DMS79 (cell line): Measurements from ENCODE around the gene EBI3.
"Not testable (repeated sequence)": the region's sequence is repeated elsewhere in the genome, so short reads cannot be mapped to it uniquely, and the experiment has no call there.

ENCODE experiments used
- DNase-seq: peaks from one replicate; lab custom pipeline; 2025; lab: John Stamatoyannopoulos, UW

Gene EBI3

DNA sequence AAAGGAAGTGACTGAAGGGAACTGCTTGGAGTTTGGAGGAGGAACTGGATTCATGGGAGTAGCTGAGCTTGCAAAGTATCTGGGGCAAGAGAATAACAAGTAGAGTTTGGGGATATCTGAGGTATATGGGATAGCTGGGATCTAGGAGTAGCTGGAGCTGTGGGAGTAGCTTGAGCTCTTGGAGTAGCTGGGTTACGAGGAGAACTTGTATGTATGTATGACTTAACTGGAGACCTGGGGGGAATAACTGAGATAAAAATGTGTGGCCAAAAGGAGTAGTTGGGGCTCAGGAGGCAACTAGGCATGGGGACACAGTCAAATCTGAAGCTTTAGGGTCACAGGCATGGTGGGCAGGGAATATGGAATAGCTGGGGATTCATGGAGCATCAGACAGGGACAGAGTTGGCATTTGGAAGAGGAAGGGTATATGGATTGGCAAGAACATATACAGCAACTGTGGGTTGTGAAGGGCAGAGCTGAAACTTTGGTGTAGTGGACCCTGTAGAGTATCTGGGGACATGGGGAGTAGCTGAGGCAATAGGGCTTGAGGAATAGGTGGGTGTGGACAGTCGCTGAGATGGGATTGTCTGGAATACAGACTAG, 28.3 kb upstream of the EBI3 start:
- no peak for DNase-seq

DNA sequence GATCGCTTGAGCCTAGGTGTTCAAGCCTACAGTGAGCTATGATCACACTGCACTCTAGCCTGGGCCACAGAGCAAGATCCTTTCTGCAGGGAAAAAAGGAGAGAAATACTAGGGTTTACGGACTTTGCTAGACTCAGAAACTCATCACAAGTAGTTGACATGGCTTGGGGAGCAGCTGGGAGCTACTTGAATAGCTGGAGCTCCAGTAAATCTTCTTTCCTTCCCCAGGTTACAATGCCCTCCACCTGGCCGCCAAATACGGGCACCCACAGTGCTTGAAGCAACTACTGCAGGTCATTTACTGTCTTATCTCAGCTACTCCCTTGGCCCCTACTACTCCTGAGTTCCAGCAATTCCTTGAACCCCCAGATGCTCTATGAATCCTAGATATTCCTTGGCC, 27.5 kb upstream of the EBI3 start:
- DNase-seq: no peak

- DNase-seq: no peak
Measured at GRCh38 chr19:4206818-4207484, 22.4 kb upstream of the EBI3 start.

DNA sequence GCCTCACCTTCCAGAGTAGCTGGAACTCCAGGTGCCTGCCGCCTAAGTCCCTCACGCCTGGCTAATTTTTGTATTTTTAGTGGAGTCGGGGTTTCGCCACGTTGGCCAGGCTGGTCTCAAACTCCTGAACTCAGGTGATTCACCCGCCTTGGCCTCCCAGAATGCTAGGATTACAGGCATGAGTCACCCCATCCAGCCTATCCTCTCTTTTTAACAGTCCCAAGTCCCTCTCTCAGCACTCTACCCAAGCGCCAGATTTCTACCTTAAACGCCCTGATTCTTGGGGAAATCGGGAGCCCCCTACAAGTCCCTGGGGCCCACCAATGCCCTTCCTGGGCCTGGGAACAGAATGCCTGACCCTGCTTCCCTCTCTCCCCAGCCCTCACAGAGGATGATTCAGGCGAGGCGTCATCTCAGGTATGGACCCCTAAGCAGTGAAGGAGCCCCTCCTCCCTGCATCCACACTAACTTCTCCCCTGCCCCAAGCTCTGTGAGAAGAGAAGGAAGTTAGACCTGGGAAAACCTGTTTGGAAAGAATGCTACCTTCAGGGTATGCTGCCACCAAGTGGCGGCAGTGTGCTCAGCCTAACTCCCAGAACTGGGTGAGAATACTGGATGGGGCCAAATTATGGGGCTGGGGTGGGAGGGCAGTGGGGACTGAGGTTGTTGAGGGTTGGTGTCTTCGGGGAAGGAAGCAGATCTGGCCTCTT, 20.8 kb upstream of the EBI3 start:
- no peak for DNase-seq

- no peak for DNase-seq
Measured at GRCh38 chr19:4210166-4210731, 19.1 kb upstream of the EBI3 start.

DNA sequence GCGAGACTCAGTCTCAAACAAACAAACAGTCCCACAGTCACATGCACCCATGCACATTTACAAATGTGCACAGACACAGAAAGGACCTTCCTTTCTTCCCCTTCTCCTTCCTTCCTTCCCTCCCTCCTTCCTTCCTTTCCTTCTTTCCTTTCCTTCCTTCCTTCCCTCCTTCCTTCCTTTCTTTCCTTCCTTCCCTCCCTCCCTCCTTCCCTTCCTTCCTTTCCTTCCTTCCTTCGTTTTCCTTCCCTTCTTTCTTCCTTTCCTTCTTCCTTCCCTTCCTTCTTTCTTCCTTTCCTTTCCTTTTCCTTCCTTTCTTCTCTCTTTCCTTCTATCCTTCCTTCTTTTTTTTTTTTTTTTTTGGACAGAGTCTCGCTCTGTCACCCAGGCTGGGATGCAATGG, 16.2 kb upstream of the EBI3 start:
- DNase-seq: no peak

DNA sequence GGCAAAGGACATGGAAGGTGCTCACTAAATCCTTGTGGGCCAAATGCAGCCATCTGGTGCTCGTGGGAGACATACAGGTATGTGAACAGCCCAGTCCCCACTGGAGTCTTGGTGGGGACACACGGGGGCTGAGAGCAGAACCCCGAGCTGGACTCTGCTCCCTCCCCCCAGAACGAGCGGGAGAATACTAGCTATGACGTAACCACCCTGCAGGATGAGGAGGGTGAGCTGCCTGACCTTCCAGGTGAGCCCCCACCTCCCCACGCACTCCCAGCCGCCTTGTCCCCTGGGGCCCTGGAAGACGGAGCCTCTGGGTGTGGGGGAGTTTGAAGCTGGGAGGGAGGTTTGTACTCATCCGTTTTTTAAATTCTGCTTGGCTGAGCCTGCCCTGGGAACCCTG, 13.5 kb upstream of the EBI3 start:
- DNase-seq: no peak

DNA sequence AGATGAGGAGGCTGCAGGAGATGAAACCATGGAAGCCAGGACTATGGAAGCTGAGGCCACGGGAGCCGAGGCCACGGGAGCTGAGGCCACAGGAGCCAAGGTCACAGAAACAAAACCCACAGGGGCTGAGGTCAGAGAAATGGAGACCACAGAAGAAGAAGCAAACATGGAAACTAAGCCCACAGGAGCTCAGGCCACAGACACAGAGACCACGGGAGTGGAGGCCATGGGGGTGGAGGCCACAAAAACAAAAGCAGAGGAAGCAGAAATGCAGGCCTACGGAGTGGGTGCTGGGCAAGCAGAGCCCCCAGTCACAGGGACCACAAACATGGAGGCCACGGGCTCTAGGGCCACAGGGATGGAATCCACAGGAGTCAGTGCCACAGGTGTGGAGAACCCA, 12.5 kb upstream of the EBI3 start:
- no peak for DNase-seq

DNA sequence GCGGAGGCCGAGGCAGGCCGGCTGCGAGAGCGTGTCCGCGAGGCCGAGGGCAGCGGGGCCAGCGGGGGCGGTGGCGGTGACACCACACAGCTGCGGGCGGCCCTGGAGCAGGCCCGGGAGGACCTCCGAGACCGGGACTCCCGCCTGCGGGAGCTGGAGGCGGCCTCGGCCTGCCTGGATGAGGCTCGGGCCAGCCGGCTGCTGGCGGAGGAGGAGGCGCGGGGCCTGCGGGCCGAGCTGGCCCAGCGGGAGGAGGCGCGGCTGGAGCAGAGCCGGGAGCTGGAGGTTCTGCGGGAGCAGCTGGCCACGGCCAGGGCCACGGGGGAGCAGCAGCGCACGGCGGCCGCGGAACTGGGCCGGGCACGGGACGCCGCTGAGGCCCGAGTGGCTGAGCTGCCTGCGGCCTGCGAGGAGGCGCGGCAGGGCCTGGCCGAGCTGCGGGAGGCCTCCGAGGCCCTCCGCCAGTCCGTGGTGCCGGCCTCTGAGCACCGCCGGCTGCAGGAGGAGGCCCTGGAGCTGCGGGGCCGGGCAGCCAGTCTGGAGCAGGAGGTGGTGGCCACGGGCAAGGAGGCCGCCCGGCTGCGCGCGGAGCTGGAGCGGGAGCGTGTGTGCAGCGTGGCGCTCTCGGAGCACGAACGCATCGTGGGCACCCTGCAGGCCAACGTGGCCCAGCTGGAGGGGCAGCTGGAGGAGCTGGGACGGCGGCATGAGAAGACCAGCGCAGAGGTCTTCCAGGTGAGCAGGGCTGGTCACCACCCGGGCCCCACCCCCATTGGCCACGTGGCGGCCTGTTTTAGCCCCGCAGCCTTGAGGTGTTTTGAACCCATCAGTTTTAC, 11.7 kb upstream of the EBI3 start:
- DNase-seq: no peak

DNA sequence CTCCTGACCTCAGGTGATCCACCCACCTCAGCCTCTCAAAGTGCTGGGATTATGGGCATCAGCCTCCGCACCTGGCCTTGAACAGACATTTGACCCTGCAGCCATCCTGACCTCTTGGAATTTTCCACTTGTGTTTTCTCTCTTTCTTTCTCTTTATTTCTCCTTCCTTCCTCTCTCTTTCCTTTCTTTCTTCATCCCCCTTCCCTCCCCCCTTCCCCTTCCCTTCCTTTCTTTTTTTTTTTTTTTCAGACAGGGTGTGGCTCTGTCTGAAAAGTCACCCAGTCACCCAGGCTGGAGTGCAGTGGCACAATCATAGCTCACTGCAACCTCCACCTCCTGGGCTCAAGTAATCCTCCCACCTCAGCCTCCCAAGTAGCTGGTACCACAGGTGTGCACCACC, 10.8 kb upstream of the EBI3 start:
- DNase-seq: not testable (repeated sequence)

- no peak for DNase-seq
Measured at GRCh38 chr19:4220188-4220587, 9.1 kb upstream of the EBI3 start.

- DNase-seq: no peak
Measured at GRCh38 chr19:4224470-4224869, 4.9 kb upstream of the EBI3 start.

- DNase-seq: no peak
Measured at GRCh38 chr19:4225885-4226284, 3.4 kb upstream of the EBI3 start.

DNA sequence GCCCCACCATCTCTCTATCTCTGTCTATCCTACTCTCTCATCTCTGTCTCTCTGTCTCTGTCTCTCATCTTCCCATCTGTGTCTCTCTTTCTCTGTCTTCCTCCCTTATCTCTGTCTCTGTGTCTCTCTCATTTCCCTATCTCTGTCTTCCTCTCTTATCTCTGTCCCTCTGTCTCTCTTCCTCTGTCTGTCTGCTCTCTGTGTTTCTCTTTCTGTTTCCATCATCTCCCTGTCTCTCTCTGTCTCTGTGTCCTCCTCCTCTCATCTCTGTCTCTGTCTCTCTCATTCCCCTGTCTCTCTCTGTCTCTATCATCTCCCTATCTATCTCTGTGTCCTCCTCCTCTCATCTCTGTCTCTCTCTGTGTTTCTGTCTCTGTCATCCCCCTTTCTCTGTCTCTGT, 1.6 kb upstream of the EBI3 start:
- no peak for DNase-seq

GRCh38 chr19:4228765-4229178, 551 bp upstream of the EBI3 start:
- DNase-seq: no peak

GRCh38 chr19:4230237-4230636, 914 bp downstream of the EBI3 start:
- DNase-seq: not testable (repeated sequence)

DNA sequence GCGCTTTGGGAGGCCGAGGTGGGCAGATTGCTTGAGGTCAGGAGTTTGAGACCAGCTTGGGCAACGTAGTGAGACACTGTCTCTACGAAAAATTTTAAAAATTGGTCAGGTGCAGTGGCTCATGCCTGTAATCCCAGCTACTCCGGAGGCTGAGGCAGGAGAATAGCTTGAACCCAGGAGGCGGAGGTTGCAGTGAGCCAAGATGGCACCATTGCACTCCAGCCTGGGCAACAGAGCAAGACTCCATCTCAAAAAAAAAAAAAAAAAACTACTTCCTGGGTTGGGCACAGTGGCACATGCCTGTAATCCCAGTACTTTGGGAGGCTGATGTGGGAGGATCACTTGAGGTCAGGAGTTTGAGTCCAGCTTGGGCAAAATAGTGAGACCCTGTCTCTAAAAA, 2.2 kb downstream of the EBI3 start:
- DNase-seq: not testable (repeated sequence)

GRCh38 chr19:4232139-4232538, 2.8 kb downstream of the EBI3 start:
- not testable (repeated sequence) for DNase-seq

- no peak for DNase-seq
Measured at GRCh38 chr19:4232614-4233281, 3.4 kb downstream of the EBI3 start.

DNA sequence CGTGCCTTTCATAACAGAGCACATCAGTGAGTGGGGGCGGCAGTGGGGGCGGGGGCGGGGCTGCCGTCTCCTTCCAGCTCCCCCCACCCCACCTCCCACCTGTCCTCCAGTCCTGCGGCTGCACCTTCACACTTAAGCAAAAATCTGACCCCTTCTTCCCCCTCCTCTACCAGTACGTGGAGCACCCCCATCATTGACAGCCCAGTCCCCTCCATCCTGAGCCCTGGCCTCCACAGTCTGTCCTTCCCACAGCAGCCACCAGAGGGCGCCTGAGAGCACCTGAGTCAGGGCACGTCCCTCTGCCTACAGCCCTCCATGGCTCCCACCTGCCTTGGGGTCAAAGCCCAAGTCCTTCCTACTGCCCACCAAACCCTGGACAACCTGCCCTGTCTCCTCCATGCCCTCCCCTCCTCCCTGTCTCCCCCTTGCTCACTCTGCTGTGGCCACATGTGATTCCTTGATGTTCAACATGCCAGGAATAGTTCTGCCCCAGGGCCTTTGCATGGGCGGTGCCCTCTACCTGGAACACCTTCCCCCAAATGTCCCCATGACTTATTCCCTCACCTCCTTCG, 4.0 kb downstream of the EBI3 start:
- DNase-seq: no peak

DNA sequence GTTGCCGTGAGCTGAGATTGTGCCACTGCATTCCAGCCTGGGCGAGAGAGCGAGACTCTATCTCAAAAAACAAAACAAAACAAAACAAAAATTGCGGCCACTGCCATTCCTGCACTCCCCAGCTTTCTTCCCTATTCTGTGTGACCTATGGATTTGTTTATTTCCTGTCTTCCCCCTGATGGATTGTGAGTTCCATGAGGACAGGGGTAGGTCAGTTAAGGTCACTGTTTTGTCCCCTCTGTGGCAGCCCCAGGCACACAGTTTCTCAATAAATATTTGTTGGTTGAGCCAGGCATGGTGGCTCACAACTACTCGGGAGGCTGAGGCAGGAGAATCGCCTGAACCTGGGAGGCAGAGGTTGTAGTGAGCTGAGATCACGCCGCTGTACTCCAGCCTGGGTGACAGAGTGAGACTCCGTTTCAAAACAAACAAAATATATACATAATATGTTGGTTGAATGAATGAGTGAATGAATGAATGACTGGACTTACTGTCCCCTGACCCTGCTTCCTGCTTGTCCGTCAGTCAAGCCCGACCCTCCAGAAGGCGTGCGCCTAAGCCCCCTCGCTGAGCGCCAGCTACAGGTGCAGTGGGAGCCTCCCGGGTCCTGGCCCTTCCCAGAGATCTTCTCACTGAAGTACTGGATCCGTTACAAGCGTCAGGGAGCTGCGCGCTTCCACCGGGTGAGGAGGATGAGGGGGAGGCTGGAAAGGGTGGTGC, 5.0 kb downstream of the EBI3 start:
- no peak for DNase-seq
